ENCODE measurements around the gene PSME2.

The PSME2 gene

DNA sequence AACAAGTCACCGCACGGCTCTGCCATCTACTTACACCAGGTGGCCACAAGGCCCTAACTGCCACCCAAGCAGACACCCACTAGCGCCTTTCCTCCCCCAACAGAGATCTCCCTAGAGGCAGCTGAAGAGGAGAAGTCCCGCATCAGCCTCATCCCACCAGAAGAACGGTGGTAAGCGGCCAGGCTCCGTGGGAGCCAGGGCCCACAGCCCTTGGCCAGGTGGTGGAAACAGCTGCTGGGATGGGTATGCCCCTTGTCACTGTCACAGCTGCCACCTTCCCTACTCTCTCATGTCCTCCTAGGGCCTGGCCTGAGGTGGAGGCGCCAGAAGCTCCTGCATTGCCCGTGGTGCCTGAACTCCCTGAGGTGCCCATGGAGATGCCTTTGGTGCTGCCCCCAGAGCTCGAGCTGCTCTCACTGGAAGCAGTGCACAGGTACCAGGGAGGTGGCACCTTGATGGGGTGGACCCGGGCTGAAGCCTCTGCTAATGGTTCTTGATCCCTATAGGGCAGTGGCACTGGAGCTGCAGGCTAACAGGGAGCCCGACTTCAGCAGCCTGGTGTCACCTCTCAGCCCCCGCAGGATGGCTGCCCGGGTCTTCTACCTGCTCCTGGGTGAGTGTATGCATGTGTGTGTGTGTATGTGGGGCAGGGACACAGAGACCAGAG lies 33.0 kb upstream of the PSME2 start:
- DNase-seq (ENCODE audit: low read depth) = no peak

DNA sequence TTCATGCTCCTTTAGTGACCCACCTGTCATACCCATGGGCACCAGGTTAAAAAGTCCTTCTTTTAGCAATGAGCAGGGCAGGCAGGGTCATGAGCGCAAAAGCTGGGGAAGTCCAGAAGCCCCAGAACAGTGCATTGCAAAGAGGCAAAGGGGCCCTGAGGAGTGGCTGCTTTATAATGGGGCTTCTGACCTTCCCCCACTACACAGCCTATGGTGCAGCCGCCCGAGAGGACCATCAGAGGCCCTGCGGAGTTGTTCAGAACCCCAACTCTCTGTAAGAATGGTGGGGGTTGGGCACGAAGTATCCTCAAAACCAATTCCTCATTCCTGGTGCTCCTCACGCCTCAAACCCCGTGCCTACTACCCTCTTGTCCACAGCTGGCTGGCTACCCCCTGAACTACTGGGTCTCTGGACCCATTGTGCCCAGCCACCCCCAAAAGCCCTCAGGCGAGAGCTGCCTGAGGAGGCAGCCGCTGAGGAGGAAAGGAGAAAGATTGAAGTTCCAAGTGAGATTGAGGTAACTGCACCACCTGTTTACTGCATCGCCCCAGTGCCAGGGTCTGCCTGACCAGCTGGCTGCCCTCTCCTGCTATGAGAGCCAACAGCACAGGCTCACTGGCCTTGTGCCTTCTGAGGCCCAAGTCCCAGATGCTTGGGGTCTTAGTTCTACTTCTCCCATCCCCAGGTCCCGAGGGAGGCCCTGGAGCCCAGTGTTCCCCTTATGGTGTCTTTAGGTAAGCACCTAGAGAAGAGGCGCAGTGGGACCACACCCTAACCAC lies 32.2 kb upstream of the PSME2 start:
- no peak for DNase-seq (ENCODE audit: low read depth)

DNA sequence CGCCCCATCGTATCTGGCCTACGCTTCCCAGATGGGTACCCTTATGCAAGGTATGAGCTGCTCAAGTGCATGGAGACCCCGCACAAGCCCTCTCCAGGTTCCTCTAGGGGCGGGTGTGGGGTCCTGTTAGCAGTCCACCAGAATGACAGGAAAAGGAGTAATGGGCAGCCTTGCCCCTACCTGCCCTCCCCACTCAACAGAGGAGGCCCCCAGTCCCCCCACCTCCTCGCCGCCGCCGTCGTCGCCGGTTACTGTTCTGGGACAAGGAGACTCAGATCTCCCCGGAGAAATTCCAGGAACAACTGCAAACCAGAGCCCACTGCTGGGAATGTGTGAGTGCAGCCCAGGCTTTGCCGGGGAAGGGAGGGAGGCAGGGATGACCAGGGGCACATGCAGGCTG lies 31.5 kb upstream of the PSME2 start:
- DNase-seq (ENCODE audit: low read depth) = no peak

DNA sequence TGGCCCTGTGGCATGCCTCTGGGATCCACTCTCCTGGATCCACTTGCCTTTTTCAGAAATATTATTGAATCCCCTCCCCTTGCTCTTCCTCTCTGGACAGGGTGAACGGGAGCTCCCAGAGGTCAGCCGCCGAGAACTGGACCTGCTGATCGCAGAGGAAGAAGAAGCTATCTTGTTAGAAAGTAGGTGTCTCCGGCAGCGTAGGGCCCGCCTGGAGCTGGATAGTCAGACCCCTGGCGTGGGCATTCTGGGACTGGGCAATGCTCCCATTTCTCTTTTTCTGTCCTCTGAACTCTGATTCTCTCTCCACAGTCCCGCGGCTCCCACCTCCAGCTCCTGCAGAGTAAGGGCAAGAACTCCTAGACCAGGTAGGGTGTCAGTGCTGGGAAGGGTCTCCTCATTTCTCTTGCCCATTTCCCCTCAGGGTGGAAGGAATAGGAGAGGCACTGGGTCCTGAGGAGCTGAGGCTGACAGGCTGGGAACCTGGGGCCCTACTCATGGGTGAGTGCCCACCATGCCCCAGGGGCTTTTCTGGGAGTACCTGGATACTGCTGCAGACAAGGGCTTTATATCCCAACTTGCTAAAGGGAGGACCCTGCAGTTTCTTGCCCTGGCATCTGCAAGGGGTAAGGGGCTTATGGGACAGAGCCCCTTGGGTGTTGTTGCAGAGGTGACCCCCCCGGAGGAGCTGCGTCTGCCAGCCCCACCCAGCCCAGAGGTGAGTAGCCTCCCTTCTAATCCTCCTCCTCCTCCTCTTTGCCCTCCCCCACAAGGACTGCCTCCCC lies 30.8 kb upstream of the PSME2 start:
- DNase-seq (ENCODE audit: low read depth) = no peak

DNA sequence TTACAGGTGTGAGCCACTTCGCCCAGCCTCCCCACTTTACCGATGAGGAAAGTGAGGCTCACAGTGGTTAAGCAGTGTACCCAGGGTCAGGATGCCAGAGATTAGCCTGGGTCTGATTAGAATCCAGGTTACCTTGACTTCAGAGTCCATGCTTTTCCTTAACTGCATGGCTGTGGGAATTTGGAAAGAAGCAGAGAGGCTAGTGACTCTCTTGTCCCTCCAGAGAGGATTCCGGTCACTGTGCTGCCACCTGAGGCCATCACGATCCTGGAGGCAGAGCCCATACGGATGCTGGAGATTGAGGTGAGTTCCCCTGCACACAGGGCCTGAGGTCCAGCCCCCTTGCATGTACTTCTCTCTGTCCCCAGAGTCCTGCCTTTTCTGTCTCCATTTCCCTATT lies 30.2 kb upstream of the PSME2 start:
- DNase-seq (ENCODE audit: low read depth) = no peak

DNA sequence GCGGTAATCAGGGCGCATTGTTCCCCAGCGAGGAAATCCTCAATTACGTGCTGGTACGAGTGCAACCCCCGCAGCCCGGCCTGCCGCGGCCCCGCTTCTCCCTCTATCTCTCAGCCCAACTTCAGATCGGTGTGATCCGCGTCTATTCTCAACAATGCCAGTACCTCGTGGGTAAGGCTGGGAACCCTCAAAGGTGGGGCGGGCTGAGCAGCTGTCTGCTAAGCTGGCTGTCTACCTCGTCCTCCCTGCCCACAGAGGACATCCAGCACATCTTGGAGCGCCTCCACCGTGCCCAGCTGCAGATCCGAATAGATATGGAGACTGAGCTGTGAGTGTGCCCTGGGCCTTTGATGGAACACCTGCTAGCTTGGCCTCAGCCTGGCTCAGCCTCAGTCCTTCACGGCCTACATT lies 26.5 kb upstream of the PSME2 start:
- DNase-seq (ENCODE audit: low read depth) = no peak

DNA sequence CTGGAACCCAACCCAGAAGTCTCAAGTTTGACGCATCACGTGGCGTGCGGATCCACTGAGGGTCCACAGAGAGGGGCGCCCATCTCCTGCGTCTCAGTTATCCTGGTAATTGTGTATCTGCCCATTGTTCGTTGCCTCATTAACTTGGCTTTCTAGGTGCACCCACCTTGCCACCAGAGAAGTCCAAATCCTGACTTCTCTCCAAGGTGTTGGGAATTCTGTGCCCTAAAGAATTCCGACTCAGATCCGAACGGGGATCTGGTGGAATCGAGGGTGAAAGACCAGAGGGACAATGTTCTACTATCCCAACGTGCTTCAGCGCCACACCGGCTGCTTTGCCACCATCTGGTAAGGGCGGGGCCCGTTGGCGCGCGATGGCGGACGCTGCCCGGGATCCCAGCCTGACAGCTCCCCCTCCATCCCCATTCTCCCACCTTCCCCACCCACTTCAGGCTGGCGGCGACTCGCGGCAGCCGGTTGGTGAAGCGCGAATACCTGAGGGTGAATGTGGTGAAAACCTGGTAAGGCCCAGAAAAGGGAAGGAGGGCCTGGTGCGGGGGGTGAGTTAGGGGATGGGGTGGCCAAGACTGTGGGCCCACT lies 26.0 kb upstream of the PSME2 start:
- DNase-seq (ENCODE audit: low read depth) = no peak

DNA sequence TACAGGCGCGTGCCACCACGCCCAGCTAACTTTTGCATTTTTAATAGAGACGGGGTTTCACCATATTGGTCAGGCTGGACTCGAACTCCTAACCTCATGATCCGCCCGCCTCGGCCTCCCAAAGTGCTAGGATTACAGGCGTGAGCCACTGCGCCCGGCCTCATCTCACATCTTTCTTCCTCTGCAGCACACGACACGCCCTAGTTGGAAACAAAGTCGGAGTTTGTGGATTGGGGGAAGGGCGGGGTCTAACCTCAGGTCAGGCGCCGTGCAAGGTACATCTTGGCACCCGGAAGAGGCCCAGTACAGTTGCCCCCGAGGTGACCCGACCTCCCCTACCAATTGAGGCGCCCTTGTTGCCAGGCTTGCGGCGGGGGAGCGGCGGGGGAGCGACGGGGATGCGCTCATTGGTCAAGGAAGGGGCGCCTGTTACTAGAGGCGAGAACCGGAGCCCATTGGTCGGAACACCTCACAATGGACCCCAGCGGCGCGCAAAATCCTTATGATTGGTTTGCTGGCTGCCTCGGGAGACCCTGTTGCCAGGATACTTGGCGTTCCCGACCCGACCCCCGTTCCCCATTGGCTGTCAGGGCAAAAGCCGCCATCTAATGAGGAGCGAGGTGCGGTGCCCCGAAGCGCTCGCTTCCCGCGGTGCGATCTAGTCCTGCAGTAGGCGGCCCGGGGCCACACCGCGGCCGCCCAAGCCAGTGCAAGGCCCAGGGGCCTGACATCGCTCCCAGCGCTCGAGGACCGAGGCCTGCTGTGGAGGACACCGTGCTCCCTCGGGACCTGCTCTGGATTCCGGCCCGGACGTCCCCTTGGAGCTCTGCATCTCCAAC lies 25.2 kb upstream of the PSME2 start, which contains the start of gene REC8:
Gene REC8, plus strand, starts transcription at position 659 of the 839 bp plus-strand sequence. CDS start 473 bp downstream, outside the sequence.
- DNase-seq (ENCODE audit: low read depth) = peak; percentile 48

DNA sequence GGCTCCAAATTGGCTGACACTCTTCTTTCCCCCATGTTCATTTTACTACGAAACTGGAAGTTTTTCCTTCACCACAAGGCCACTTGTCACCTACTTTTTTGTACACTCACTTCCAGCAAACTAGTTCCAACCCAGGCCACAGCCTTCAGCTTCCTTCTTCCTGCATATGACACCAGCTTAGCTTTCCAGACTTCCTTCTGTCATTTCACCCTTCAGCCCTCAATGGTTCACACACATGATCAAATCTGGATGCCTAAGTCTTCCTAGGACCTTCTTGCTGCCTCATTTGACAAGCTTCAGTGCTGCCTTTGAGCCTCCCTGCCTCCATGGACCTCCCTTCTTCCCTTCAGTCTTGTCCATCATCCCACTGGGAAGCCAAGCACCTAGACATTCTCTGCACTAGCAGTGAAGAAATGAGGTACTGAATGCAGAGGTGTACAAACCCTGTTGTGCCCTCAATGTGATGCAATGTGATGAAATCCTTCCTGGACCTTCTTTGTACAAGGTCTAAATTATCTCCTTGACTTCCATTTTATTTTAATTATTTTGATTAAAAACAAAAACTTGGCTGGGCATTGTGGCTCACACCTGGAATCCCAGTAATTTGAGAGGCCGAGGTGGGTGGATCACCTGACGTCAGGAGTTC lies 21.2 kb upstream of the PSME2 start:
- DNase-seq (ENCODE audit: low read depth) = no peak

DNA sequence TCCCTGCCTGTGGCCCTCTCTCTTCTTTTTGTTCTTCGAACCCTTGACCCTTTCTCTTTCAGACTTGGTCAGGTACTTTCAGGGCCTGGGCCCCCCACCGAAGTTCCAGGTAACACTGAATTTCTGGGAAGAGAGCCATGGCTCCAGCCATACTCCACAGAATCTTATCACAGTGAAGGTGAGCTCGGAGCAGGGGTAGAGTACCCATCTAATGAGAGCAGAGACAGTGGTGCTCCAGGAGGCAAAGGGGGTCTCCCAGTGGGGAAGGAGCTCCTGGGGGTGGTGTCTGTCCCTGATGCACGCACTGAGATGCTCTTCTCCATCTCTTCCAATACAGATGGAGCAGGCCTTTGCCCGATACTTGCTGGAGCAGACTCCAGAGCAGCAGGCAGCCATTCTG lies 19.4 kb upstream of the PSME2 start:
- DNase-seq (ENCODE audit: low read depth) = no peak

DNA sequence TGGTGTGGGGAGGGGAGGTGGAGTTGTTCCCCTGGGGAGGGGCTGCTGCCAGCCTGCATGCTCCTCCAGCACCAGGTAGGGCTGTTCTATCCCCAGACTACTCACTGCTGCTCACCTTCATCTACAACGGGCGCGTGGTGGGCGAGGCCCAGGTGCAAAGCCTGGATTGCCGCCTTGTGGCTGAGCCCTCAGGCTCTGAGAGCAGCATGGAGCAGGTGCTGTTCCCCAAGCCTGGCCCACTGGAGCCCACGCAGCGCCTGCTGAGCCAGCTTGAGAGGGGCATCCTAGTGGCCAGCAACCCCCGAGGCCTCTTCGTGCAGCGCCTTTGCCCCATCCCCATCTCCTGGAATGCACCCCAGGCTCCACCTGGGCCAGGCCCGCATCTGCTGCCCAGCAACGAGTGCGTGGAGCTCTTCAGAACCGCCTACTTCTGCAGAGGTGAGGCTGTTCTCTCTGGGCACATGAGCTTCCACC lies 18.1 kb upstream of the PSME2 start:
- no peak for DNase-seq (ENCODE audit: low read depth)

DNA sequence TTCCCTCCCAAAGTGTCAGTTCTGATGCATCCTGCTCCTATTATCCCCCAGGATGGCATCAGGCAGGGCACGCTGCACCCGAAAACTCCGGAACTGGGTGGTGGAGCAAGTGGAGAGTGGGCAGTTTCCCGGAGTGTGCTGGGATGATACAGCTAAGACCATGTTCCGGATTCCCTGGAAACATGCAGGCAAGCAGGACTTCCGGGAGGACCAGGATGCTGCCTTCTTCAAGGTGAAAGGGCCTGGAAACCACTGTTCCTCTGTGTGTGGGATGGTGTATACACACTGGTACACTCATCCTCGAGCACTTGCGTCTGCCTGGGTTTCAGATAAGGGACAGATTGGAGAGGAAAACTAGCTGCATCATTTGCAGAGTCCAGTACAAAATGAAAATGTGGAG lies 15.7 kb upstream of the PSME2 start:
- no peak for DNase-seq (ENCODE audit: low read depth)

DNA sequence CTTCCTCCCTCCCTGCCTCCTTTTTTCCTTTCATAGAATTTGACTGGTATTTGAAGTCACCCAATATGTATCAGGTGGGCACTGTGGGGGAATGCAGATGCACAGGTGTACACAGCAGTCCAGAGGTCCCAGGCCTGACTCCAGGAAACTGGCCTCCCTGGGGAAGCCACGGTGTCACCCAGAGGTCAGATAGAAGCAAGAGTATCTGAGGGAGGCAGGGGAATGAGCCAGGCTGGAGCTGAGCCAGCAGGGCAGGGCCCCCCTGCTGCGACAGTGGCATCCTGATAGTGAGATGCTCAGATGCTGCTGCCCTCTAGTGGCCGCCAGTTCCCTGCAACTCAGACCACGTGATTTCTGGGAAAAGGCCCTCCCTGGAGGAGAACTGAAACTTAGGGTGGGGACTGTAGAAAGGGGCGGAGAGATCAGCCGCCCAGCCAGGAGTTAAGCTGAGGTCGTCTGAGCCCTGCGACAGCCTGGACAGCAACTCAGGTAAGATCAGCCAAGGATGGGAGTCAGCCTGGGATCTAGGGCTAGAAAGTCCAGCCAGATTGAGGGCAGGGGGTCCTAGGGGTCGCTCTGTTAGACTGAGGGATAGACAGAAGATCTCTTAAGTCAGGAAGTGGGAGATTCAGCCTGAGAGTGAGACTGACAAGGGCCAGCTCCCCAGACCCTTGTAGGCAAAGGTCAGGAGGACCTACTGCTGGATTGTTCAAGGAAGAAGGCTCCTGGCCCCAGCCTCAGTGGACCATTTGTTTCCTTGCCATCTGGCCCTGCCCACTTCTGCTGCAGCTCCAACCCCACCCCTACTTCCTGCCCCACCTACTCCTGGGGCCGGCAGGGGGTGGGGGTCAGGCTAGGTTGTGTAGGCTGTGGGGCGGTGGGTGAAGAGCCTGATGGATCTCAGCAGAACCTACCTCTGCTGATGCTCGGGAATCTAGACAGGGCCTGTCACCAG lies 14.7 kb upstream of the PSME2 start, which contains the start of gene IRF9:
Gene IRF9, plus strand, starts transcription at position 416 of the 955 bp plus-strand sequence. CDS start 880 bp downstream, outside the sequence.
- DNase-seq (ENCODE audit: low read depth) = peak; percentile 97

DNA sequence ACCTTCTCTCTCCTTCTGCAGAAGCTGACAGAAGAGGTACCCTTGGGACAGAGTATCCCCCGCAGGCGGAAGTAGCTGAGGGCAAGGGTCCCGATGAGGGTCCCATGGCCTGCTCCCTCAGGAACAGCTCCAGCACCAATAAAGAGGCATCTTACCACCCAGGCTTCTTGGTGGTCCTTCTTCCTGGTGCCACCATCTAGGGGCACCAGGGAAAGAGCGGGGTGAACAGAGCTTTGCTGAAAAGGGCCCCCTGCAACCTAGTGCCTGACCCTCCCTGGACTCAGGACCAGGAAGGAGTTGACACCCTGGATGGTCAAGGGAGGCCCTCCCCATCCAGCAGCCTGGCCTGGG lies 14.1 kb upstream of the PSME2 start:
- DNase-seq (ENCODE audit: low read depth) = no peak

DNA sequence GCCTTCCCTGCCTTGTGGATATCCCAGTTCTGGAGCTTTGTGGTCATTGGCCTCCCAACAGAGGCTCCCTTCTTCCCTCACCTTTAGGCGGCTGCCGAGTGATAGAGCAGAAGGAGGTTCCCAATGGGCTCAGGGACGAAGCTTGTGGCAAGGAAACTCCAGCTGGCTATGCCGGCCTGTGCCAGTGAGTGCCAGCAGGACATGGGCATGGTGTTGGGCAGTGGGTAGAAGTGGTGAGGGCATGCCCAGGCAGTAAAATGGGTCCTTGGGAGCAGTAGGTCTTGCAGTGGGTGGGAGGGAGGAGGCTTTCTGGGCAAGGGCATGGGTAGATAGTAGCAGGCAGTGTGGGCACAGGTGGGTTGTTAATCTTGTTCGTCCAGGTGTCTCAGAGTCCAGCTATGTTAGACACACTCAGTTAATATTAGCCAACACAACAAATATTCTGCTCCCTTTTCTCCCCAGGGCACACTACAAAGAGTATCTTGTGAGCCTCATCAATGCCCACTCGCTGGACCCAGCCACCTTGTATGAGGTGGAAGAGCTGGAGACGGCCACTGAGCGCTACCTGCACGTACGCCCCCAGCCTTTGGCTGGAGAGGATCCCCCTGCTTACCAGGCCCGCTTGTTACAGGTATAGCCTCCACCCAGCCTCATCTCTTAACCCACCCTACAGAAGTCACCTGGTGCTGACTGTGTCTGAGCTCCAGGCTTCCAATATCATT lies 13.5 kb upstream of the PSME2 start:
- no peak for DNase-seq (ENCODE audit: low read depth)

DNA sequence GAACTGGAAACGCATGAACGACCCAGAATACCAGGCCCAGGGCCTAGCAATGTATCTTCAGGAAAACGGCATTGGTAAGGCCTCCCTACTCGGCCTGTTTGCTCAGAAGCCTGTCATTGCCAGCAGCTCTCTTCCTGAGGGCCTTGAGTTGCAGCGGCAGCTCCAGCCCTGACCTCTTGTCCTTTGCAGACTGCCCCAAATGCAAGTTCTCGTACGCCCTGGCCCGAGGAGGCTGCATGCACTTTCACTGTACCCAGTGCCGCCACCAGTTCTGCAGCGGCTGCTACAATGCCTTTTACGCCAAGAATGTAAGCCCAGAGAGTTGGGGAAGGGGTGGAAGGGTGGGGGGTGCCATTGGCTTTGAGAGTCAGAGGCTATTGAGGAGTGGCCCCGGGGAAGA lies 10.9 kb upstream of the PSME2 start:
- no peak for DNase-seq (ENCODE audit: low read depth)

DNA sequence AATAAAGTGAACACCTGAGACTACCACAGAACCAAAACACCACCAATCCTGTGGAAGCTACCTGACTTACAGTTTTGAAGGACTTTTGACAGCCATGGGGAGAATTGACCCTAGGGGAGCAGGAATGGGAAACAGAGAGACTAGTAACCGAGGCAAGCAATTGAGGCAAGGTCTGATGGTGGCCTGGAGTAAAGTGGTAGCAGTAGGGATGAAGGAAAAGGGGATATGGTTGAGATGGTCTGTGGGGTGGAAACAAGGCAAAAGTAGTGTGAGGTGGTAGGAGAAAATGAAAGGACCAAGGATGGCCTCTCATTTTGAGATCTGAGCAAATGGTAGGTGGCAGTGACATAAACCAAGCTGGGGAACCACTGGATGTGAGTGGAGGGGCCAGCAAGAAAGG lies 10.4 kb upstream of the PSME2 start:
- no peak for DNase-seq (ENCODE audit: low read depth)

DNA sequence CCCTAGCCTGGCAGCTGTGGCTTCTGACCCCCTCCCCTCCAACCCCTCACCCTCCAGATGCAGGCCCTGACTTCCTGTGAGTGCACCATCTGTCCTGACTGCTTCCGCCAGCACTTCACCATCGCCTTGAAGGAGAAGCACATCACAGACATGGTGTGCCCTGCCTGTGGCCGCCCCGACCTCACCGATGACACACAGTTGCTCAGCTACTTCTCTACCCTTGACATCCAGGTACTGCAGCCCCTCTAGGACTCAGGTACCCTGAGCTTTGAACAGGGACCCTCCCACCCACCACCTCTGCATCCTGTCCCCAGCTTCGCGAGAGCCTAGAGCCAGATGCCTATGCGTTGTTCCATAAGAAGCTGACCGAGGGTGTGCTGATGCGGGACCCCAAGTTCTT lies 8.7 kb upstream of the PSME2 start:
- DNase-seq (ENCODE audit: low read depth) = no peak

All from stimulated activated CD8-positive, alpha-beta memory T cell treated with anti-CD3 and anti-CD28 coated beads, Interleukin-7, amount 100 ng/mL, for 24 hours (primary cell).